Measurements from ENCODE around the gene ARHGEF19. TPM values are rescaled to one million over a fixed set of nuclear protein-coding genes. Genes with fewer than 3 reads are reported as not detected.
"Not testable (repeated sequence)": the region's sequence is repeated elsewhere in the genome, so short reads cannot be mapped to it uniquely, and the experiment has no call there.

Gene ARHGEF19
- 2.5 TPM for polyA plus RNA-seq (ENCODE audit: insufficient read length)

DNA sequence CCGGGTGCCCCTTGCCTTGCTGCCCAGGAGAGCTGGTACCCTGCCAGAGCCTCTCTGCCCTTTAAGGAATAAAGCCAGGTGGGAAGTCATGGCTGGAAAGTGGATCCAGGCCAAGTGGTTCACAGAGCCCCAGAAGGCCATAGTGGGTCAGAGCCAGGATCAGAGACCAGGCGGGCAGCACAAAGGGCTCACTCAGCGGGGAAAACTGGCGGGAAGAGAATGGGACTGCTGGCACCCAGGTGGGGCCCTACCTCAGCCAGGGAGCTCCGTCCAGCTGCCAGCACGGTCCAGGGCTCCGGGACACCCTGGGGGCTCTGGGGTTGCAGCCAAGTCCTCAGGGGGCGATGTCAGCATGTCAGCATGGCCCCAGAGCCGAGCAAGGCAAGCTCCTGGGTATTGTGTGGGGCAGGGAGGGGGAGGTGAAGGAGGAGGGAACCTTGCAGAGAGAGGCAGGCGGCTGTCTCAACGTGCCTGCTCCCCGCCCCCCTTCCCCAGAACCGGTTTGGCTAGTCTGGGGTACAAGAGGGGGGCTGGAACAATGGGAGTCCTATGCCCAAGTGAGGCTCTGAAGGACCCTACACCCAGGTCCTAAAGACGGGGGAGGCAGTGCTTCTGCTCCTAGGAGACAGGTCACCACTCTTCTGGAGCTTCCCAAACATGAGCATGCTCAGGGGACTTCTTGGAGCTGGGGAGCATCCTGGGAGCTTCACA, at the start of gene ARHGEF19:
Gene ARHGEF19 (minus strand): TSS at position 402 of the 711 bp plus-strand sequence. CDS start 3,598 bp downstream, outside the sequence.
- no peak for DNase-seq (ENCODE audit: low read depth)

DNA sequence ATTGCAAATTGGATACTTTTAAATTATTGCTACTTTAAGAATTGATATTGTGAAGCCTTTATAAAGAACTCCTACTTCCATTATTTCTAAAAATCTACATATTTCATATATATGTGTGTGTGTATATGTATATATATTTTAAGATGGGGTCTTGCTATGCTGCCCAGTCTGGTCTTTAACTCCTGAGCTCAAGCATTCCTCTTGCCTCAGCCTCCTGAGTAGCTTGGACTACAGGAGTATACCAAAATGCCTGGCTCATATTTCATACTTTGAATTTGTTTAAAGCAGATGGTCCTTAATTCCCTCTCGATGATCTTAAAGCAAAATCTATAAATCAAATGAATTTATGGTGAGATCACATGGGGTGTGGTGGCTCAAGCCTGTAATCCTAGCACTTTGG, 49.6 kb upstream of the ARHGEF19 start:
- no peak for DNase-seq (ENCODE audit: low read depth)

DNA sequence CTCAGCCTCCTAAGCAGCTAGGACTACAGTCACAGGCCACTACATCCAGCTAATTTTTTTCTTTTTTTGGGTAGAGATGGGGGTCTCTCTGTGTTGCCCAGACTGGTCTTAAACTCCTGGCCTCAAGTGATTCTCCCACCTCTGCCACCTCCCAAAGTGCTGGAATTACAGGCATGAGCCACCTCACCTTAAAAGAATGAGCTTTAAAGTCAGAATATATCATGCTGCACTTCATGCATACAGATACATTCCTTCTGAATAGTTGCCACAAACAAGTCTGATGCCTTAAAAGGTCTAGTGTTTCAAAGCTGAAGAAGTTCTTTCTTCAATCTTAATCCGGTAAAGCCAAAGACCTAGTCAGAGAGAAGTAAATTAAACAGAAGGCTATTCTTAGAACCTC, 48.4 kb upstream of the ARHGEF19 start:
- no peak for DNase-seq (ENCODE audit: low read depth)

DNA sequence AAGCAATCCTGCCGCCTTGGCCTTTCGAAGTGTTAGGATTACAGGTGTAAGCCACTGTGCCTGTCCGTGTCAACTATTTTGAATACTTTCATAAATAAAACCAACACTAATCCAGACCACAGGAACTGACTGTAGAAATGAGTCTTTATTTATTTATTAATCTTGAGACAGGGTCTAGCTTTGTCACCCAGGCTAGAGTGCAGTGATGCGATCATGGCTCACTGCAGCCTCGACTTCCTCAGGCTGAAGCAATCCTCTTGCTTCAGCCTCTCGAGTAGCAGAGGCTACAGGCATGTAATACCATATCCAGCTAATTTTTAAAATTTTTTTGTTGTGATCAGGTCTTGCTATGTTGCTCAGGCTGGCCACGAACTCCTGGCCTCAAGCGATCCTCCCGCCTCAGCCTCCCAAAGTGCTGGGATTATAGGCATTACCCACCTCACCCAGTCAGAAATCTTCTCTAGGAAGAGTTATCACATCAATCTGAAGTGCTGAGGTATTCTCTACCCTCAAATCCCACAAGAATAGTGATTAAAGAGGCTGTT, 46.2 kb upstream of the ARHGEF19 start:
- DNase-seq (ENCODE audit: low read depth), result no peak

DNA sequence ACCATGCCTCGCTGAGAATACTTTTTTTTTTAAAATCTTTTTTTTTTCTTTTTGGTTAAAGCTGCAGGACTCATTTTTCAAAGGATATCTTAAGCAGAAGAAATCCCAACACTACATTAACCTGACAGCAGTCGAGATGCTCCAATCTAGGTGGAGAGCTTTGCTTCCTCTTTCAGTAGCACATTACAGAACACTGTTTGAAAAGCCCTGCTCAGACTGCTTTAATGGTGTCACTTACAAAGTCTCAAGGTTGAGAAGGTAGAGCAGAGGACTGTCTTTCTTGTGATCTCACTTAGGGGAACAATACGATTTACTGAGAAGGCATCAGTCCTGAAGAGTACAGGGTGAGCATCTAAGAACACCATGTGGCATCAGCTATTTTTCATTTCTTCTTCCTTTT, 45.5 kb upstream of the ARHGEF19 start:
- no peak for DNase-seq (ENCODE audit: low read depth)

DNA sequence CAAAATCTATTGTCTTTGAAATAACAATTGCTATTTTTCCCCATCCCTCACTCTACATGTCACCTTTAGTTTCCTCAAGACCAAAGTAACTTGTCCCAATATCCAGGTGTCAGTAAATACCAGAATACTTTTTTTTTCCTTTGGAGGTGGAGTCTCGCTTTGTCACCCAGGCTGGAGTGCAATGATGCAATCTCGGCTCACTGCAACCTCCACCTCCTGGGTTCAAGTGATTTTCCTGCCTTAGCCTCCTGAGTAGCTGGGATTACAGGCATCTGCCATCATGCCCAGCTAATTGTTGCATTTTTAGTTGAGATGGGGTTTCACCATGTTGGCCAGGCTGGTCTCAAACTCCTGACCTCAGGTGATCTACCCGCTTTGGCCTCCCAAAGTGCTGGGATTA, 45.1 kb upstream of the ARHGEF19 start:
- not testable (repeated sequence) for DNase-seq (ENCODE audit: low read depth)

DNA sequence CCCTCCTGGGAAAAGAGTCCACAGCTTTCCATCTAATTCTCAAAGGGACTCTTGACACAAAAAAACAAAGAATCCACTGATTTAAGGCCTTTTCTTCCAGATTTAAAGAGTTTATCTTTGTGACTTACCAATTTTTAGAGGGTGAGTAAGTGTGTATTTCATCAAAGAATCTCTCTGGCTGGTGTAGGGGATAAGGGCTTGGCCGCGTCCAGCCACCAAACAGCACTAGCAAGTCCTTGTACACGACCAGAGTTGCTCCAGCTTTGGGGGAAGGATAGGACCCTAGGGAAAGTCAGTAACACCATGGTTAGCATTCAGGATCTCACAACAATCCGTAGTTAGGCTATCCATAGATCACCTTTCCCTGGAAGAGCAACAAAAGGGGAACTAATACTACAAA, 44.0 kb upstream of the ARHGEF19 start:
- DNase-seq (ENCODE audit: low read depth), result no peak

DNA sequence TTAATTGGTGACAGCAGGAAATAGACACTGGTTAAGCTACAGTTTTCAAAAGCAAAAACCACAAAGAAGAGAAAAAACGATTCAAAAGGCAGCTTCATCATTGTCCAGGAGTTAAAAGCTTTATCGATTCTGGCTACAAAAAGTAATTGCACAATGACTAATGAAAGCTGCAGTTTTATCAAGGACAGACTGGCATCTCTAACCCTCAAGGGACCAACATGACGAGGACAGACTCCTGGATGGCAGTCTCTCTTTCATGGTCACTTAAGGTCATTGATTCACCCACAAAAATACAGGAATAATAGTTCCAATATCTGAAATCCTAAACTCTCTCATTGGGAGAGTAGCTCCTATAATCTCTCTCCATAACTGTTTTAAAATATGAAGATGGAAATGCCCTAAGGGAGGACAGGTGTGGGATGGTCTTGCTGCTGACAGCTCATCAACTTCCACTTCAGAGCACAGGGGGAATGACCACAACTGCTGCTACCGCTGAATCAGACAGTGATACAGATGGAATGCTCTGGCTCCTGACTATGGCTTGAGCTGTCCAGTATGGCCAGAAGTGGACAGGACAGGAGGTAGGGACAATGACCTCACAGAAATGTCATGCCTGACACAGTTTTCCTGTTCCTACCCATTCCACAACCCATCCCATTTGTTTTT, 41.9 kb upstream of the ARHGEF19 start:
- no peak for DNase-seq (ENCODE audit: low read depth)

DNA sequence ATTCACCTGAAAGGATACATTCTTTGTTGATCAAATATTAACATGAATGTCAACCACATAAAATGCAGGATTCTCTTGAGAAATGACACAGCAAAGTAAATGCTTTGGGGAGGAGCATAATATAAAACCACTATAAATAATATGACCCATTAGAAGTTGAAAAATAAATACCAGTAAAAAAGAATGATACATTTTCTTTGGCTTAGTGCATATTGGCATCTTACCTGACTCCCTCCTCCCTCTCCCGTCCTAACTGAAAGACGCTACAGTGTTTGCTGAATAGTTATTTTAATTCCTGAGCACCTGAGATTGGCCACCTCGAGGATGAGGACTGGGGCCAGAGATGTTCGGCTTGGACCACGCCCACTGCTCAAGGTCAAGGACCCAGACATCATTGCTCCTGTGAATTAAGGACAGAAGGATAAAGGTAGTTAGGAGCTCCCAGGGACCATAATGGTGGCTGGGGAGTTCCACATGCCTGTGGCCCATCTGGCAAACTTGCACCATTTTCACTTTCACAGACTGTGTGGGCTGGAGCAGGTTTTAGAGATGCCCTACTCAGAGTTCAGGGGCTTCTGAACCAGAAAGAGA, 41.0 kb upstream of the ARHGEF19 start:
- no peak for DNase-seq (ENCODE audit: low read depth)

DNA sequence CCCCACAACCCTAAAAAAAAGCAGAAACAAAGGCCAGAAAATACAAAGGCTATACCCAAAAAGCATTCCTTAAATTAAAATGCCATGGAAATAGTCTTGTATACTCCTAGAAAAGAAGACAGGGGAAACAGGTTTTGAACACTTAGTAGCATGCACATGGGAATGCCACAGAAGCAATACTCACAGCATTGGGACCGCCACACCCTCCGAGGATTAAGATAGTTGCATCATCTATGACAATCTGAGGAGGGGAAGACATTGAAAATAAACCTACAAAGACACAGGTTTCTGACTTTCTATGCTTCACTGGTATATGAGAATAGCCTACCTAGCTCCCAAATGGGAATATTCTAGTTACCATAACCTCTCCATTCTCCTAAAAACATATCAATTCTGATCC, 40.5 kb upstream of the ARHGEF19 start:
- no peak for DNase-seq (ENCODE audit: low read depth)

DNA sequence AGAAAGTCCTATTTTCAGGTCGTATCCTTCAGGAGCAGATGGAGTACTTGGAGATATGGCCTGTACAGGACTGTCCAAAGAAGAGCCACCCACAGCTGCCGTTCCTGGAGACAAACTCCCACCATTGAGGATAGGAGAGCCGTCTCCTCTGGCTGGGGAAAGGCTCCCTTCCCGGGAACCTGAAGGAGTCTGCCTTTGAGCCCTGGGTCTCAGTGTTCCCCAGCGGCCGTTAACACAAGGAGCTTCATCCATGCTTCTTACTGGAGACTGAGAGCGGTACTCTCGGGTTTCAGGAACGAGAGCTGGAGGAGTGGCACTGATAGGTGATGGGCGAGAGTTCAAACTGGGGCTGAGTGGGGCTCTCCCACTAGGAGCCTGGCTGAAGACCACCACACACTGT, 38.9 kb upstream of the ARHGEF19 start:
- DNase-seq (ENCODE audit: low read depth), result no peak

DNA sequence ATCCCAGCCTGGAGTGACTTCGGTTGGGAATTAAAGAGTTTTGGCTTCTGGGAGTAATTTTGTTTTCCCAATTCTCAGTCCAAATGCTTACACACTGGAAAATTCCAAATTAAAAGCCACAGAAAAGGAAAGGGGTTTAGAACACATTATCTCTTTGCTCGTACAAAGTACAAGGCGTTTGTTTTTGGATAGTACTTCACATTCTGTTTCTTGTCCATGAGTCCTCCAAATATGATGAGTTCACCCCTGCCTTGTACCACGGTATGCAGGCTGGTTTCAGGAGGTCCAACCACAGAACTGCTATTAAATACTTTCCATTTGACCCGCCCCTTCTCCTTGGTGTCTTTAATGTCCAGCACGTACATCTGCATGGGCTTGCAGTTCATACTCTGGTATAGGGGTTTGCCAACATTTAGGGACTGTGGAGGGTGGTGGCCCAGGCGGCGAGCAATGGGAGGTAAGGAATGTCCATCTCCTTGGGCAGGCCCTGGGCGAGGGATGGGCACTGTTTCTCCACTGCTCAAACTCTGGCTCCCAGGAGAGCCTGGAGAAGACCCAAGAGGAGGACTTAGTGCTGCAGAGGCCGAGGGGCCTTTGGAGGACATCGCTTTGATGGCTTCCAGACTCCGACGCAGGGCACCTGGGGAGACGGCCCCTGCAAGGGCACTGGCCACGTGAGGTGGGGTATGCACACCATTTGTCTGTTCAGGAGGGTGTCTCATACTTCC, 38.2 kb upstream of the ARHGEF19 start:
- no peak for DNase-seq (ENCODE audit: low read depth)

DNA sequence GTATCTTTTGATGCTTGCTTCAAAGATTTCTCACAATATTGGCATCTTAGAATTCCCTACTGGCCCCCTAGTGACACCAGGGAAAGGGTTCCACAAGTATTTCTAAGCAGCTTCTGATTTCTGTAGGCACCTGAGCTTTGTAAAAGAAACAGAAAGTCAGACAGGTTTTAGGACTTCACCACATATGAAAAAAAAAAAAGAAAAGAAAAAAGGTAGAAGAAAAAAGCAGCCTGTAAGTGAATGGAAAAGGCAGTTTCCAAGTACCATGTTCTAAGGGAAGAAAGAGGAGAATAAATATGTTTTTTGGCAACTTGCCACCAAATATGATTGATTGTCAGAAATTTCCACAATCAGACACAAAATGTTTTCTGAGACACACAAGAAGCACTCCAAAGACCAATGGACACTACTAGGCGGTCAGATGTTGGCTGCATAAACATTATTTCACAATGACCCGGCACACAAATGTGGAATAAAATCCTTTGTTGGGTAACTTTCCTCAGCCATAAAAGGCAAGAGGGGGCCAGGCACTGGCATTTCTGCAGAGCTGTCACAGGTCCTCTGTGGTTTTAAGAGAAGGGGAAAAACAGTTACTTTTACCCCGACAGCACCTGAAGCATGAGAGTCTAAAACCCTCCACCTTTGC, 37.3 kb upstream of the ARHGEF19 start:
- no peak for DNase-seq (ENCODE audit: low read depth)

DNA sequence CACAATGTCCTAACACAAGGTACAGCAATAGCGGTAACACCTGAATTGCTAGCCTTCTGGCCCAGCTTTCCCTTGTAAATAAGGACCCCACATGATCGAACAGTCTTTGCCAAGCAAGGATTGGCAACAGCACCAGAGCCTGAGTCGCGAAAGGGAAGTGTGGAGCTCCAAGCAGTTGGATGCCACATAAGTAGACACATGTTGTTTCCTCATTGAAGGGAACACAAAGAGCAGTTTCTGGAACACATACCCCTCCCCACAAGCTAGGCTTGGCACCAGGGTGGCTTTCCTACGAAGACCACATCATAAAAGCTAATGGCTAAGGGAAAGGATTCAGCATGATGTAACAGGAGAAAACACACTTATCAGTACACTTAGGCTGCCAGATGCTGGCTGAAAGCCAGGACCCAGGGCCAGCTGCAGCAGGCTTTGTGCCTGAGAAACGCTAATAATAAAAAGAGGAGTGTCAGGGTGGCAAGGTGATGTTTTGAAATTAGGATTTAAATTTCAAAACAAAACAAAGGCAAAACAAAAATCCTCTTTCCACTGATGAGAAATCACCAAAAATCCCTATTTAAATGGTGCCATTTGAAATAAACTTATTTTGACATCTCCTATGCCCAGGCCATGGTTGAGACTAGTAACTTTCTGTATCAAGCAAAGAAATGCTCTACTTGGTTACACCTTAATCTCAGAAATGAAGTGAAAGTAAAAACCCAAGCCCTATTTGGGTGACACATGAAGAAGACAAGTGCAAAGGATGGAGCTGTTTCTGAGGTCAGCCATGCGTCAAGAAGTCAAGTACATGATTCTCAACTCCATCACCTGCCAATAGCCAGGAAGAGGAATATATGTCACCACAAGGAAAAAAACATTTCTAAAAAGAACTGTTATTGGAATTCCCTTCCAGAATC, 36.4 kb upstream of the ARHGEF19 start:
- DNase-seq (ENCODE audit: low read depth), result no peak

DNA sequence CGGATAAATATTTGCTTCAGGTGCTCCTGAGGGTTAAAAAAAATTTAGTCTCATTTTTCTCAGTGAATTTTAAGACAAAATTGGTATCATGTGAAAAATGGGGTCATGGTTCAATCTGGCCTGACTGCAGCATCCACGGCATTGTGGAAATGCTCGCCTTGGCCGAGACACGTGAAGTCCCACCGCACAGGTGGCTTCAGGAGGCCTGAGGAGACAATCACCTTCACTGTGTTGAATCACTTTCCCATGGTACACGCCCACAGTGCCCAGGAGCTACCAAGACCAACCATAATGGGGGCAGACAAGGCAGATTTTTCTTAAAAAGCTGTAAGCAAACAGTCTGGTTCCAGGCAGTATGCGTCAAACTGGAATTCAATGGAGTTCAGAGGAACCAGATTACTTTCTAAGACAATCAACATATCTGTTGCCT, 35.6 kb upstream of the ARHGEF19 start:
- DNase-seq (ENCODE audit: low read depth), result no peak

DNA sequence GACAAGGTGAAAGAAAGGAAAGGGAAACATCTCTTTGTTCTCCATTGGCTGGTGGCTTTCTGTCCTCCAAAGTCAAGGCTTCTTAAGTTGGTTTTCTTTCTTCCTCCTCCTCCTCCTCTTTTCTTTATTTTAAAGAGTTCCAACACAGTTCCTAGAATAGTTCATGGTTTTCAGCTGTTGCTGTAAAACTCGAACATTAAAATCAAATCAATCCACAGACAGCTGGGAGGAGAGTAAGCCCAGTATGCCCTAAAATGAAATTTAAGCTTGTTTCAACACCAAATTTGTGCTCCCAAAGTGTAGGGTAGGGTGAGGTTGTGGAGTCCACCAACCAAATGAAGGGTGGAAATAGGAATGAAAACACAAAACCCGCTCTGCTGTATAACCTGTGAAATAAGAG, 35.0 kb upstream of the ARHGEF19 start:
- DNase-seq (ENCODE audit: low read depth), result no peak

DNA sequence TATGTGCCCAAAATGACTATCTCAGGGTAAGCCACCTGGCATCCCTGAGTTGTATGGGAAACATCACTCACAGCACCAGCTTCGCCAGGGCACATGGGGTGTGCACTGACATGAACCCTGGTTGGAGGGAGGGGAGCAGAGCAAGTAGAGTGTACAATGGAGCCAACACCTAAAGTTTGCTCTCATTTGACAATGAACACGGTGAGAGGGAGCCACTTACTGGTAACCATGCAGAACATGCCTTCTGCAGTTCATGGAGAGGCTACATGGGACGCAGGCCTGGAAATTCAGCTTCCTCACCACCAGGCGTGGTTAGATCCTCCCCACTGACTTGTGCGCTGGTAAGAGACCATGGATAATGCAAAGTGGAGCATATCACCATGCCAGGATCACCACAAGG, 34.5 kb upstream of the ARHGEF19 start:
- DNase-seq (ENCODE audit: low read depth), result no peak

DNA sequence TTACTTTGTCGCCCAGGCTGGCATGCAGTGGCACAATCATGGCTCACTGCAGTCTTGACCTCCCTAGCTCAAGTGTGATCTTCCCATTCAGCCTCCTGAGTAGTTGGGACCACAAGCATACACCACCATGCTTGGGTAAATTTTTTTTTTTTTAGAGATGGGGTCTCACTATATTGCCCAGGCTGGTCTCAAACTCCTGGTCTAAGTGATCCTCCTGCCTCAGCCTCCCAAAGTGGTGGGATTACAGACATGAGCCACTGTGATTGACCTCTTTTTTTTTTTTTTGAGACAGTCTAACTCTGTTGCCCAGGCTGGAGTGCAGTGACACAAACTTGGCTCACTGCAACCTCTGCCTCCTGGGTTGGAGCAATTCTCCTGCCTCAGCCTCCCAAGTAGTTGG, 33.8 kb upstream of the ARHGEF19 start:
- not testable (repeated sequence) for DNase-seq (ENCODE audit: low read depth)

DNA sequence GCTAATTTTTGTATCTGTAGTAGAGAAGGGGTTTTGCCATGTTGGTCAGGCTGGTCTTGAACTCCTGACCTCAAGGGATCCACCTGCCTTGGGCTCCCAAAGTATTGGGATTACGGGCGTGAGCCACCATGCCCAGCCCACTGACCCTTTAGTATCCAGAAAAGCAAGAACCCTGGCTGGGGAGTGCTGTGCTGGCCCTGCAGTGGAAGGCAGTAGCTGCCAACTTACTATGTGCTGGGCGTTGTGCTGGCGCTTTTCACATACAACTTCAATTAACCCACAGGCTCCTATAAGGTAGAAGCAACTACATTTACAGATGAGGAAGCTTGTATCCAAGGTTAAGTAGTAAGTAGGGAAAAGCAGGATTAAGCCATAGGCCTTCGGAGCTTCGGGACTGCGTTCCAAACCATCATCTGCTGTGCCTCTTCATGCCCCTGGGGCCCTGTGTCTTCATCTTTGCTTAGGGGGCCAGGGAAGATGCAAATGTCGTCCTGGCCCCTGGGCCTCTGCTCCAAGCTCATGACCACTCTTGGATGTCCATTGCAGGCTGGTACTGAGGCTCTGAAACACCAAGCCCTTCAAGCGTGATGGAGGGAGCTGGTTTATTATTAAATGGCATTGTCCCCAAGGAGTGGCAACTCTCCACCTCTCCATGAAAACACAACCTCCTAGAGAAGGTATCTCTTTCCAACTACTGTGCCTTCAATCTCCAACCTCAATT, 33.2 kb upstream of the ARHGEF19 start:
- no peak for DNase-seq (ENCODE audit: low read depth)

All from forelimb muscle (tissue), 1 donor.